ENCODE results near the gene EVC. TPM values are rescaled to one million over a fixed set of nuclear protein-coding genes. Genes with fewer than 3 reads are reported as not detected.

EVC gene
- total and polyA plus RNA-seq, 2 of the 8 experiments (the other 6 are each of a cell fraction or from before 2014, with no cell fraction given): 2.6 to 9.8 TPM

DNA sequence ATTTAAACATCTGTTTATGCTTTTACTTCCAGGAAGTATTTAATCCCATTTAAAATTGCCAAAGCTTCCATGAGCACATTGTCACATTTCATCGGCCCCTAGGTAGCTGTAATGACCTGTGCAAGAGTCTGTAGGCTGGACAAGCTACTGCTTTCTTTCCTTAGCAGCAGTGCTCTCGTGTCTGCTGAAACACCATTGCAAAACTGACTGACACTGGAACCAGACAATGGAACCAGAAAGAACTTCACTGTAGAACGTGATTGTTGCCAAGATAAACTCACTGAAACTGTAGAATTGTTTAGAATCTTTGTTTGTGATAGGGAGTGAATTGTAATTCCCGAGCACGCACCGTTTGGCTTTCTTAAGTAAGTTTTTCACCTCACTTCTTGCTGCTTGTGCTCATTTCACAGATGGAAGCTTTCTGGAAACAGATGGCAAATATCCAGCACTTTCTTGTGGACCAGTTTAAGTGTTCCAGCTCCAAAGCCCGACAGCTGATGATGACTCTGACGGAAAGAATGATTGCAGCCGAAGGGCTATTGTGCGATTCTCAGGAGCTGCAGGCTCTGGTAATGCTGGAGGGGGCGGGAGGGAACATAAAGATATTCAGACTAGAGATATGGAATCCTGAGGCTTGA is 36.9 kb downstream of the EVC start:
- no peak for FAIRE-seq
- no peaks in the 10 kb centered on the region for H3K79me1 ChIP-seq (ENCODE audit: low read depth, low read length)
- no peak overlapping the region for H3K4ac ChIP-seq (replicated peaks; ENCODE audit: insufficient read length, low read depth, low read length)
- no peak overlapping the region for H3K18ac ChIP-seq (ENCODE audit: extremely low read depth, low read length)
- no peak overlapping the region for H4K8ac ChIP-seq (ENCODE audit: extremely low read depth, insufficient read depth, low read length)
- H4K5ac ChIP-seq (ENCODE audit: insufficient read length, low read depth, low read length): no peak overlapping the region
- no peak overlapping the region for H3K9ac ChIP-seq (replicated peaks in 1 of 4; ENCODE audit: extremely low read depth in 1 of 4, low read depth in 3 of 4, low read length in 3 of 4)
- peaks cover 0 to 3% of the 10 kb centered on the region in 2 experiments; a peak in 1 of 4 replicates for H3K9me3 ChIP-seq (ENCODE audit: insufficient read depth in 2 of 2, low read depth in 1 of 2, low read length in 1 of 2)
- no peak overlapping the region for H2BK15ac ChIP-seq (ENCODE audit: low read length)
- no peaks in the 10 kb centered on the region for H4K20me1 ChIP-seq (replicated peaks in 1 of 2; ENCODE audit: control insufficient read depth in 1 of 2, insufficient read depth in 2 of 2, low read length in 2 of 2)
- no peak overlapping the region for H2BK20ac ChIP-seq (ENCODE audit: low read length)
- no peak overlapping the region for H2BK120ac ChIP-seq (replicated peaks; ENCODE audit: low read depth, low read length)
- peaks cover 0 to 17% (median 13%) of the 10 kb centered on the region in 4 experiments; a peak in 6 of 7 replicates for H3K4me1 ChIP-seq (replicated peaks in 1 of 4; ENCODE audit: control insufficient read depth in 3 of 4, insufficient read depth in 4 of 4, low read length in 3 of 4)
- H3K23ac ChIP-seq (ENCODE audit: insufficient read length): no peak overlapping the region
- H3K36me3 ChIP-seq (ENCODE audit: control insufficient read depth in 2 of 4, insufficient read depth in 4 of 4, low read length in 3 of 4): peaks cover 0 to 17% (median 10%) of the 10 kb centered on the region in 4 experiments; a peak in 5 of 8 replicates
- H3K79me2 ChIP-seq (ENCODE audit: control insufficient read depth in 1 of 2, insufficient read depth in 2 of 2, low read length in 2 of 2): no peaks in the 10 kb centered on the region
- H3K27ac ChIP-seq (ENCODE audit: low read depth, low read length): no peak overlapping the region
- H2BK12ac ChIP-seq (ENCODE audit: low read depth, low read length): no peak overlapping the region
- POLR2A ChIA-PET (ENCODE audit: partially characterized antibody): interaction anchor here (1.3 kb wide), 1 partner anchor 12 kb away, joined by 5 read pairs; no protein-coding TSS in a partner anchor
- H2AK5ac ChIP-seq (ENCODE audit: low read depth, low read length): no peak overlapping the region
- peaks cover 0 to 2% (median 0%) of the 10 kb centered on the region in 4 experiments; a peak in 1 of 7 replicates for H3K27me3 ChIP-seq (replicated peaks in 1 of 4; ENCODE audit: control insufficient read depth in 3 of 4, extremely low read depth in 1 of 4, insufficient read depth in 3 of 4, low read length in 3 of 4)
- H3K23me2 ChIP-seq (ENCODE audit: low read depth, low read length): peaks cover 10% of the 10 kb centered on the region; the same call in 1 of the 2 replicates
- H3K56ac ChIP-seq (replicated peaks; ENCODE audit: insufficient read length, low read depth, low read length): no peak overlapping the region
- CTCF ChIA-PET (ENCODE audit: partially characterized antibody): interaction anchor here (0.6 kb wide), 1 partner anchor 10 kb away, joined by 3 read pairs; no protein-coding TSS in a partner anchor
- H2AFZ ChIP-seq (ENCODE audit: low read length): no peak overlapping the region
- no peak overlapping the region for H2BK5ac ChIP-seq (ENCODE audit: low read depth, low read length)
- DNase-seq (ENCODE audit: low read depth in 1 of 2, low spot score in 2 of 2): no peak
- no peak overlapping the region for H3K4me2 ChIP-seq (ENCODE audit: insufficient read depth in 1 of 2, low read depth in 2 of 2, low read length in 2 of 2)
- WGBS, 2 experiments (ENCODE audit: extremely low coverage in 1 of 2, insufficient coverage in 1 of 2, insufficient read length in 1 of 2, insufficient replicate concordance in 2 of 2, low coverage in 1 of 2, low lambda C conversion rate in 2 of 2, missing lambda C conversion rate in 1 of 2): 96% methylated on average over 11 of the region's 11 CpGs; no CpG with 5 or more reads in 1 of the 2 experiments
- no peak overlapping the region for H3K4me3 ChIP-seq (ENCODE audit: extremely low read depth in 1 of 4, insufficient read depth in 2 of 4, low read depth in 3 of 4, low read length in 4 of 4)
- H3K14ac ChIP-seq (ENCODE audit: insufficient read length): no peak overlapping the region
- H4K91ac ChIP-seq (replicated peaks; ENCODE audit: insufficient read length, low read length): no peak overlapping the region
- no peak for TF ChIP-seq EGR1 (IDR thresholded peaks at IDR 0.05; ENCODE audit: borderline replicate concordance, low read depth, low read length)
- TF ChIP-seq NANOG (IDR thresholded peaks at IDR 0.05; ENCODE audit: insufficient read depth, low read depth, low read length, poor library complexity, severe bottlenecking): no peak
- no peak for TF ChIP-seq RAD21 (IDR thresholded peaks at IDR 0.05 in 1 of 2, conservative IDR thresholded peaks at IDR 0.05 in 1 of 2; ENCODE audit: low read depth in 2 of 2, low read length in 2 of 2)
- TF ChIP-seq KDM1A (IDR thresholded peaks at IDR 0.05; ENCODE audit: borderline replicate concordance, low read length): no peak
- TF ChIP-seq NRF1 (IDR thresholded peaks at IDR 0.05; ENCODE audit: low read depth, low read length): no peak
- TF ChIP-seq TEAD4 (IDR thresholded peaks at IDR 0.05; ENCODE audit: low read depth, low read length): no peak
- TF ChIP-seq, protein P1, sequence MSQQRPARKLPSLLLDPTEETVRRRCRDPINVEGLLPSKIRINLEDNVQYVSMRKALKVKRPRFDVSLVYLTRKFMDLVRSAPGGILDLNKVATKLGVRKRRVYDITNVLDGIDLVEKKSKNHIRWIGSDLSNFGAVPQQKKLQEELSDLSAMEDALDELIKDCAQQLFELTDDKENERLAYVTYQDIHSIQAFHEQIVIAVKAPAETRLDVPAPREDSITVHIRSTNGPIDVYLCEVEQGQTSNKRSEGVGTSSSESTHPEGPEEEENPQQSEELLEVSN (IDR thresholded peaks at IDR 0.05): no peak
- TF ChIP-seq YY1 (IDR thresholded peaks at IDR 0.05; ENCODE audit: low read depth, low read length): no peak
- TF ChIP-seq SP1 (IDR thresholded peaks at IDR 0.05; ENCODE audit: low read depth, low read length): no peak
- no peak for TF ChIP-seq SIN3A (conservative IDR thresholded peaks at IDR 0.05 in 1 of 2, IDR thresholded peaks at IDR 0.05 in 1 of 2; ENCODE audit: low read depth in 1 of 2, low read length in 2 of 2)
- no peak for TF ChIP-seq JUN (IDR thresholded peaks at IDR 0.05; ENCODE audit: low read depth, low read length)
- TF ChIP-seq SP2 (IDR thresholded peaks at IDR 0.05; ENCODE audit: low read length): no peak

Data from H1 (cell line).